ENCODE results near the gene RPS6KB2.
"Not testable (repeated sequence)": the region's sequence is repeated elsewhere in the genome, so short reads cannot be mapped to it uniquely, and the experiment has no call there.

Gene RPS6KB2

DNA sequence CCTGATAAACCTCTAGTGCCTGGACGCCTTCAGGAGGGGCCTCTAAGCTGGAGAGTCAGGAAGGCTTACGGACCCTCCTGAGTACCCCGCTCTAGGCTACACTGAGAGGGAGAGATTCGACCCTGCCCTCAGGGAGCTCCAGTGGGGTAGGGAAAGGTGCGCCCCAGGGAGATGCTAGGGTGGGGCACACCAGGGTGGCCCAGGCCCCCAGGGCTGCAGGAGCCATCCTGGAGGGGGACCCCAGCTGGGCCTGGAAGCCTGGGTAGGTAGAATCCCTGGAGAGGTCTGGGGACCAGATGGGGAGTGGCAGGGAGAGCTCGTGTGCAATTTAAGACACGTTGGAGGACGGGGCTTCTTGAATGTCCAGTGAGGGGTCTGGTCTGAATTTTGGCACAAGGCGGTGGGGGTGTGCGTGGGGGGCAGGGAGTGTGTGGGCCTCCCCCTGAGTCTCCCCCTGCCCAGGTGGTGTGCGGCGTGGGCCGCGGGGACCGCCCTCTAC lies 8.1 kb upstream of the RPS6KB2 start:
- FAIRE-seq (no peak), DNase-seq (ENCODE audit: insufficient read length, low spot score) (no peak)
- TF ChIP-seq, protein P1, sequence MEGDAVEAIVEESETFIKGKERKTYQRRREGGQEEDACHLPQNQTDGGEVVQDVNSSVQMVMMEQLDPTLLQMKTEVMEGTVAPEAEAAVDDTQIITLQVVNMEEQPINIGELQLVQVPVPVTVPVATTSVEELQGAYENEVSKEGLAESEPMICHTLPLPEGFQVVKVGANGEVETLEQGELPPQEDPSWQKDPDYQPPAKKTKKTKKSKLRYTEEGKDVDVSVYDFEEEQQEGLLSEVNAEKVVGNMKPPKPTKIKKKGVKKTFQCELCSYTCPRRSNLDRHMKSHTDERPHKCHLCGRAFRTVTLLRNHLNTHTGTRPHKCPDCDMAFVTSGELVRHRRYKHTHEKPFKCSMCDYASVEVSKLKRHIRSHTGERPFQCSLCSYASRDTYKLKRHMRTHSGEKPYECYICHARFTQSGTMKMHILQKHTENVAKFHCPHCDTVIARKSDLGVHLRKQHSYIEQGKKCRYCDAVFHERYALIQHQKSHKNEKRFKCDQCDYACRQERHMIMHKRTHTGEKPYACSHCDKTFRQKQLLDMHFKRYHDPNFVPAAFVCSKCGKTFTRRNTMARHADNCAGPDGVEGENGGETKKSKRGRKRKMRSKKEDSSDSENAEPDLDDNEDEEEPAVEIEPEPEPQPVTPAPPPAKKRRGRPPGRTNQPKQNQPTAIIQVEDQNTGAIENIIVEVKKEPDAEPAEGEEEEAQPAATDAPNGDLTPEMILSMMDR (IDR thresholded peaks at IDR 0.05; ENCODE audit: insufficient read depth, missing control alignments), result no peak

DNA sequence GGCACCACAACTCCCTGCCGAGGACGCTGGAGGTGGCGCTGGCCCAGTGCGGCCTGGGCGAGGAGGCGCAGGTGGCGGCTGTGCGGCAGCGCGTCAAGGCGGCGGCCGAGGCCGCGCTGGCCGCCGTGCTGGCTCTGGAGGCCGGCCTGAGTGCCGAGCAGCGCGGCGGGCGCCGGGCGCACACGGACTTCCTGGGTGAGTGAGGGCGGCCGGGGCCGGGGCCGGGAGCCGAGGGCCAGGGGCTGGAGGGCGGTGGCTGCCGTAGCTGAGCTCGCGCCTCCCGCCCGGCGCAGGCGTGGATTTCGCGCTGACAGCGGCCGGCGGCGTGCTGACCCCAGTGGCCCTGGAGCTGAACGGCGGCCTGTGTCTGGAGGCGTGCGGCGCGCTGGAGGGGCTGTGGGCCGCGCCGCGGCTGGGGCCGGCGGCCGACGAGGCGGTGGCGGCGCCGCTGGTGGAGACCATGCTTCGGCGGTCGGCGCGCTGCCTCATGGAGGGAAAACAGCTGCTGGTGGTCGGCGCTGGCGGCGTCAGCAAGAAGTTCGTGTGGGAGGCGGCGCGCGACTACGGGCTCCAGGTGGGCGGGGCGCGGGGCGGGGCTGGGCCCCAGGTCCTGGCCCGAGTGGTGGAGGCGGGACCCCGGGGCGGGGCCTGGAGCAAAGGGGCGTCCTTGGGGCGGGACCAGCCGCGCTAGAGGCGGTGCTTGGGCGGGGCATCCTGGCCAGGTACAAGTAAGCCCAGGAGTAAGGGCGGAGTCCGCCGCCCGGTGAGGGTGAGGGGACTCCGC lies 7.5 kb upstream of the RPS6KB2 start:
- FAIRE-seq (no peak), DNase-seq (ENCODE audit: insufficient read length, low spot score) (peak; percentile 100)
- TF ChIP-seq, protein P1 (IDR thresholded peaks at IDR 0.05; ENCODE audit: insufficient read depth, missing control alignments), result no peak

DNA sequence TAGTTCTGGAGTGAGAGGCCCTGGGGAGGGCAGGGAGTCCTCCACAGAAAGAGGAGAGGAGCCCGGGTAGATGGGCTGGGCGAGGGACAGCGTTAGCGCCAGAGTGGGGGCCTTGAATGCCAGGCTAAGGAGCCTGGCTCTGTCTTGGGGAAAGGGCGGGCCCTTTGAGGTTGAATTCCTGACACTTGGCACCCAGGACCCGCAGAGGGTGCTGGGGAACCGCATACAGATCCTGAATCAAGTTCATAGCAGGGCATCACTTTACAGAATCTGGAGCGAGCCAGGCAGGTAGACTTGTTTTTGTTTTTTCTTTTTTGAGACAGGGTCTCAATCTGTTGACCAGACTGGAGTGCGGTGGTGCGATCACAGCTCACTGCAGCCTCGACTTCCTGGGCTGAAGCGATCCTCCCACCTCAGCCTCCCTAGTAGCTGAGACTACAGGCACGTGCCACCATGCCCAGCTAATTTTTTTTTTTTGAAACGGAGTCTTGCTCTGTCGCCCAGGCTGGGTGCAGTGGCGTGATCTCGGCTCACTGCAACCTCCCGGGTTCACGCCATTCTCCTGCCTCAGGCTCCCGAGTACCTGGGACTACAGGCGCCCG lies 6.8 kb upstream of the RPS6KB2 start:
- TF ChIP-seq, protein P1 (IDR thresholded peaks at IDR 0.05; ENCODE audit: insufficient read depth, missing control alignments), result no peak
- no peak for DNase-seq (ENCODE audit: insufficient read length, low spot score)
- no peak for FAIRE-seq

DNA sequence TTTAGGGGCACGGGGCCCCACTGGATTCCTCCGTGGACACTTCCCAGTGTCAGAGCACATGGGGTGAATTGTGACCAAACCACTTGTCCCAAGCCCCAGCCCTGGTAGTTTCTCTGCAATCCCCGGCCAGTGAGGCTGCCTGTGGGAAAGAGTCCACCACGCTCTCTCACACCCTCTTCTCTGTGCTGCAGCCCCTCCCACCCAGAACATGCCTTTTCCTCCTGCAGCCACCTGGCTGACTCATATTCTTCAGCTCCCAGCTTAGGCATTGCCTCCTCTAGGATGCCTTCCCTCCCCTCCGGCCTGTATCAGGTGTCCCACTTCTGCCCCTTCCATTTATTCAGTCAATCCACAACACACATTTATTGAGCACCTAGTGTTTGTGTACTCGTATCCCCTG lies 5.4 kb upstream of the RPS6KB2 start:
- TF ChIP-seq, protein P1 (IDR thresholded peaks at IDR 0.05; ENCODE audit: insufficient read depth, missing control alignments), result no peak
- no peak for DNase-seq (ENCODE audit: insufficient read length, low spot score)
- no peak for FAIRE-seq

DNA sequence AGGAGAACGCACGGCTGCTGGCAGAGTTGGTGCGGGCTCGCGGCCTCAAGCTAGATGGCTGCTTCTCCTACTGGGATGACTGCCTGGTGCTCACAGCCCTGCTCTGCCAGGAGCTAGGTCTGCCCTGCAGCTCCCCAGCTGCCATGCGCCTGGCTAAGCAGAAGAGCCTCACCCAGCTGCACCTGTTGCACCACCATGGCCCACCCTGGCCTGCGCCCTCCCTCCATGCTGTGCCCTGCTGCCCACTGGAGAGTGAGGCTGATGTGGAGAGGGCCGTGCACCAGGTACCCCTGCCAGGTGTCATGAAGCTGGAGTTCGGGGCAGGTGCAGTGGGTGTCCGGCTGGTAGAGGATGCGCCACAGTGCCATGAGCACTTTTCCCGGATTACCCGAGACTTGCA lies 4.8 kb upstream of the RPS6KB2 start:
- TF ChIP-seq, protein P1 (IDR thresholded peaks at IDR 0.05; ENCODE audit: insufficient read depth, missing control alignments), result no peak
- no peak for DNase-seq (ENCODE audit: insufficient read length, low spot score)
- no peak for FAIRE-seq

DNA sequence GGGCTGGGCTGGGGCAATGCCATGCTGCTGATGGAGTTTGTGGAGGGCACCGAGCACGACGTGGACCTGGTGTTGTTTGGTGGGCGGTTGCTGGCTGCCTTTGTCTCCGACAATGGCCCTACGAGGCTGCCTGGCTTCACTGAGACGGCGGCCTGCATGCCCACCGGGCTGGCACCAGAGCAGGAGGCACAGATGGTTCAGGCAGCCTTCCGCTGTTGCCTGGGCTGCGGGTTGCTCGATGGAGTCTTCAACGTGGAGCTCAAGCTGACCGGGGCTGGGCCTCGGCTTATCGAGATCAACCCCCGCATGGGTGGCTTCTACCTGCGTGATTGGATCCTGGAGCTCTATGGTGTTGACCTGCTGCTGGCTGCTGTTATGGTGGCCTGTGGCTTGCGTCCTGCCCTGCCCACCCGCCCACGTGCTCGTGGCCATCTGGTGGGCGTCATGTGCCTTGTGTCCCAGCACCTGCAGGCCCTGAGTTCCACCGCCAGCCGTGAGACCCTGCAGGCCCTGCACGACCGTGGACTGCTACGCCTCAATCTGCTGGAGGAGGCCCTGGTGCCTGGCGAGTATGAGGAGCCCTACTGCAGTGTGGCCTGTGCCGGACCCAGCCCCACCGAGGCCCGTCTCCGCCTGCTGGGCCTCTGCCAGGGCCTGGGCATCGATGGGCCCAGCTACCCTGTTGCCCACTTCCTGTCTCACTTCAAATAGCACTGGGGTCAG lies 4.2 kb upstream of the RPS6KB2 start:
- TF ChIP-seq, protein P1 (IDR thresholded peaks at IDR 0.05; ENCODE audit: insufficient read depth, missing control alignments), result no peak
- no peak for DNase-seq (ENCODE audit: insufficient read length, low spot score)
- no peak for FAIRE-seq

DNA sequence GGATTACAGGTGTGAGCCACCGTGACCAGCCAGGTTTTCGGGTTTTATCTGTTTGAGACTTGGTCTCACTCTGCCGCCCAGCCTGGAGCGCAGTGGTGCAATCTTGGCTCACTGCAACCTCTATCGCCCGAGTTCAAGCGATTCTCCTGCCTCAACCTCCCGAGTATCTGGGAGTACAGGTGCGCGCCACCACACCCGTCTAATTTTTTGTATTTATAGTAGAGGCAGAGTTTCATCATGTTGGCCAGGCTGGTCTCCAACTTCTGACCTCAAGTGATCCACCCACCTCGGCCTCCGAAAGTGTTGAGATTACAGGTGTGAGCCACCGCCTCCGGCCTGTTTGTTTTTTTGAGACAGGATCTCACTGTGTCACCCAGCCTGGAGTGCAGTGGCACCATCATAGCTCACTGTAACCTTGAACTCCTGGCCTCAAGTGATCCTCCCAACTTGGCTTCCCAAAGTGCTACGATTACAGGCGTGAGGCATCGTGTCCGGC lies 882 bp upstream of the RPS6KB2 start:
- not testable (repeated sequence) for DNase-seq (ENCODE audit: insufficient read length, low spot score); FAIRE-seq

Measured in D721Med (cell line).